GM12878 (cell line): ENCODE measurements around the gene PGAM2. TPM values are rescaled to one million over a fixed set of nuclear protein-coding genes. Genes with fewer than 3 reads are reported as not detected.

ENCODE experiments used
- ATAC-seq: fragments of 200-7000 bp; cut with Tn5 transposase; 3 replicates; pipeline ENCODE4 v1.9.1; 2020; ENCODE audit warnings: mild to moderate bottlenecking, moderate library complexity
- BruUV-seq: library from RNA; stranded (reverse); fragments of 400-500 nt; replicated peaks from 2 replicates; lab custom pipeline; 2021; lab: Mats Ljungman, UMichigan
- CTCF ChIA-PET: fragments of 300-600 bp; sonication (Branson Sonifier 250); formaldehyde crosslinking; extraction: SDS; loops from one replicate; lab custom pipeline; 2021; ENCODE audit warnings: inconsistent platforms; lab: Yijun Ruan, JAX
- POLR2A ChIA-PET: fragments of 350-600 bp; formaldehyde crosslinking; extraction: SDS; loops from one replicate; lab custom pipeline; 2021; ENCODE audit warnings: inconsistent platforms; lab: Charles Lee
- RAD21 ChIA-PET: fragments of 300-600 bp; sonication (Branson Sonifier 250); formaldehyde crosslinking; loops from one replicate; lab custom pipeline; 2023; ENCODE audit warnings: antibody characterized with exemption; ENCODE audit not compliant: unreplicated experiment; lab: Charles Lee
- SMC1A ChIA-PET: fragments of 300-600 bp; sonication (Branson Sonifier 250); formaldehyde crosslinking; loops from one replicate; lab custom pipeline; 2023; ENCODE audit not compliant: unreplicated experiment, uncharacterized antibody; lab: Charles Lee
- DNase-seq: peaks from one replicate; pipeline ENCODE4 v3.0.0-alpha.2; 2011; ENCODE audit warnings: low read depth, low spot score
- FAIRE-seq: peaks from 3 replicates; lab custom pipeline; 2011; peaks lifted over from hg19 to GRCh38; lab: Jason Lieb, UNC
- H2AFZ ChIP-seq: 2 replicates; pipeline ENCODE4 v1.6.0; 2011; ENCODE audit warnings: low read depth, low read length, control low read depth; ENCODE audit not compliant: control insufficient read depth
- H3K27ac ChIP-seq: 2 replicates; pipeline ENCODE4 v1.5.1; 2011; ENCODE audit warnings: control low read depth; ENCODE audit not compliant: control insufficient read depth, insufficient read depth
- H3K27me3 ChIP-seq, 2 experiments: replicated peaks in 1 of 2; 2 replicates each; pipeline versions ENCODE4 v1.6.0 to v1.6.1; 2011; ENCODE audit warnings: low read length in 1 of 2; ENCODE audit not compliant: control insufficient read depth in 2 of 2, insufficient read depth in 2 of 2
- H3K36me3 ChIP-seq, 2 experiments: 2 replicates each; pipeline ENCODE4 v1.5.1; 2011; ENCODE audit warnings: low read length in 1 of 2; ENCODE audit not compliant: control insufficient read depth in 2 of 2, insufficient read depth in 2 of 2
- H3K4me1 ChIP-seq: 2 replicates; pipeline ENCODE4 v1.6.1; 2011; ENCODE audit warnings: mild to moderate bottlenecking, low read length, moderate library complexity, mixed read lengths; ENCODE audit not compliant: control insufficient read depth, insufficient read depth
- H3K4me2 ChIP-seq: 2 replicates; pipeline ENCODE4 v1.6.0; 2011; ENCODE audit warnings: control low read depth; ENCODE audit not compliant: control insufficient read depth, insufficient read depth
- H3K4me3 ChIP-seq: fragments of 200-600 bp; sonication (generic); 2 replicates; pipeline ENCODE4 v1.5.1; 2016
- H3K79me2 ChIP-seq: 2 replicates; pipeline ENCODE4 v1.6.0; 2011; ENCODE audit warnings: low read length; ENCODE audit not compliant: control insufficient read depth, insufficient read depth
- H3K9ac ChIP-seq: 2 replicates; pipeline ENCODE4 v1.8.0; 2011; ENCODE audit warnings: low read length, control low read depth, mixed read lengths; ENCODE audit not compliant: control insufficient read depth, insufficient read depth
- H3K9me3 ChIP-seq: replicated peaks from 3 replicates; pipeline ENCODE4 v1.5.1; 2011; ENCODE audit warnings: mild to moderate bottlenecking, low read length; ENCODE audit not compliant: control insufficient read depth, insufficient read depth
- H4K20me1 ChIP-seq: 2 replicates; pipeline ENCODE4 v1.6.0; 2011; ENCODE audit not compliant: control insufficient read depth, insufficient read depth
- ATF7 ChIP-seq: fragments of 450-650 bp; IDR thresholded peaks from 2 replicates; pipeline ENCODE4 v1.6.1; 2016; ENCODE audit warnings: low read depth, mild to moderate bottlenecking
- CBFB ChIP-seq: IDR thresholded peaks from 2 replicates; pipeline ENCODE4 v1.6.1; 2016; ENCODE audit warnings: antibody characterized with exemption, low read depth
- CHD4 ChIP-seq: fragments of 200-600 bp; sonication (generic); IDR thresholded peaks from 2 replicates; pipeline ENCODE4 v1.6.1; 2016; ENCODE audit warnings: mild to moderate bottlenecking
- CREM ChIP-seq: IDR thresholded peaks from 2 replicates; pipeline ENCODE4 v1.6.1; 2014; ENCODE audit warnings: antibody characterized with exemption, low read depth
- POLR2A ChIP-seq: IDR thresholded peaks from 2 replicates; pipeline ENCODE4 v1.6.1; 2011; ENCODE audit warnings: low read depth, mild to moderate bottlenecking, low read length
- POLR2AphosphoS2 ChIP-seq: IDR thresholded peaks from 2 replicates; pipeline ENCODE4 v1.6.1; 2011; ENCODE audit warnings: low read depth, mild to moderate bottlenecking, low read length, improper control_type of control experiment, moderate library complexity
- SREBF1 ChIP-seq: IDR thresholded peaks from 2 replicates; pipeline ENCODE4 v1.6.1; 2012; ENCODE audit warnings: mild to moderate bottlenecking, low read length
- TCF12 ChIP-seq: IDR thresholded peaks from 2 replicates; pipeline ENCODE4 v1.6.1; 2011; ENCODE audit warnings: low read depth, mild to moderate bottlenecking, low read length
- WGBS: methylation state at CpG from one replicate; pipeline ENCODE4 v1.1.6; 2016; ENCODE audit warnings: low lambda C conversion rate; ENCODE audit not compliant: insufficient replicate concordance, insufficient coverage; ENCODE audit errors: missing lambda C conversion rate; 5-methylcytosine and 5-hydroxymethylcytosine counted together
- in situ Hi-C: fragments of 300-500 bp; cut with MboI; formaldehyde crosslinking; loops from 9 replicates; pipeline ENCODE4 v1.14.3; 2018; ENCODE audit warnings: mixed read lengths
- intact Hi-C: fragments of 100-400 bp; cut with micrococcal nuclease; formaldehyde crosslinking; loops from one replicate; pipeline ENCODE4 v1.14.2; 2022; ENCODE audit not compliant: unreplicated experiment
- polyA plus RNA-seq, 11 experiments: library from polyadenylated mRNA; depleted of rRNA in 4 of 11; unstranded in 6 of 11; stranded (reverse) in 5 of 11; fragments of >200 nt; fragmentation: Nextera tagmentation in 4 of 11; fragmentation: Illumina TruSeq in 1 of 11; extraction: Ambion mirVana in 4 of 11; extraction: Trizol in 1 of 11; gene quantifications; 1 replicate in 1 of 11; 2 replicates in 10 of 11; pipeline versions ENCODE4 v1.2.1 to v1.2.3, GENCODE V29; 2011 to 2016; ENCODE audit warnings: inconsistent platforms in 2 of 11, missing spikeins in 2 of 11, low read depth in 1 of 11
- total RNA-seq, 4 experiments: library from RNA; depleted of rRNA in 3 of 4; stranded (reverse); fragments of >200 nt in 3 of 4; fragmentation: Illumina TruSeq in 1 of 4; extraction: Trizol in 1 of 4; gene quantifications; 2 replicates each; pipeline versions ENCODE4 v1.2.1 to v1.2.3, GENCODE V29; 2013 to 2021
- TF ChIP-seq, protein P1 (sequence below): IDR thresholded peaks from 2 replicates; pipeline ENCODE4 v1.6.1; 2012; ENCODE audit warnings: low read depth, low read length, improper control_type of control experiment

PGAM2 gene
- total and polyA plus RNA-seq, 10 of the 15 experiments (the other 5 are each of a cell fraction or from before 2014, with no cell fraction given) = not detected

- CTCF ChIA-PET = no interaction called here
- peaks cover 3% of the 10 kb centered on the region; the same call in 1 of the 2 replicates for H4K20me1 ChIP-seq
- peaks cover 44 to 54% of the 10 kb centered on the region in 2 experiments for H3K36me3 ChIP-seq
- peak overlapping the region; percentile 37 for H3K27ac ChIP-seq
- no peak overlapping the region for H2AFZ ChIP-seq
- no peaks in the 10 kb centered on the region for H3K27me3 ChIP-seq
- 27% methylated on average over 7 of the region's 7 CpGs for WGBS
- H3K79me2 ChIP-seq = no peaks in the 10 kb centered on the region
- ATAC-seq = no peak
- RAD21 ChIA-PET = no interaction called here
- H3K4me1 ChIP-seq = peaks cover 24% of the 10 kb centered on the region
- SMC1A ChIA-PET = interaction anchor here (1.8 kb wide), 1 partner anchor 14 kb away, joined by 6 read pairs; the partner anchor contains the start of gene DBNL
- FAIRE-seq = no peak
- no TSS peak for BruUV-seq
- no peak overlapping the region for H3K4me3 ChIP-seq
- 0 out of 2 replicates have a peak overlapping the region, but pooled peaks have one; percentile 26 for H3K4me2 ChIP-seq
- peak; percentile 27; the same call in 1 of the 2 replicates for TF ChIP-seq CREM
- no peak for TF ChIP-seq CBFB
- H3K9me3 ChIP-seq = no peaks in the 10 kb centered on the region
- in situ Hi-C loops = no loop called here
- POLR2A ChIA-PET = no interaction called here
- H3K9ac ChIP-seq = no peak overlapping the region
- no peak for DNase-seq
- intact Hi-C loops = no loop called here
These were observed 6.6 kb downstream of the PGAM2 start for GRCh38 chr7:44058759-44059218.

GRCh38 chr7:44057849-44058758 is 7.3 kb downstream of the PGAM2 start:
- Histone ChIP-seq H3K9ac (no peak overlapping the region), H3K79me2 (no peaks in the 10 kb centered on the region), H4K20me1 (peaks cover 3% of the 10 kb centered on the region; the same call in 1 of the 2 replicates), H3K27ac (peak overlapping the region; percentile 37), H3K36me3 (peaks cover 44 to 59% of the 10 kb centered on the region in 2 experiments), H2AFZ (no peak overlapping the region), H3K4me2 (peak overlapping the region; percentile 26; the same call in 1 of the 2 replicates), H3K9me3 (no peaks in the 10 kb centered on the region), H3K4me1 (peaks cover 24% of the 10 kb centered on the region), H3K27me3 (no peaks in the 10 kb centered on the region), H3K4me3 (no peak overlapping the region)
- DNase-seq (no peak), ATAC-seq (peak; percentile 56), FAIRE-seq (no peak)
- SMC1A ChIA-PET = interaction anchor here (1.8 kb wide), 1 partner anchor 14 kb away, joined by 6 read pairs; the partner anchor contains the start of gene DBNL
- in situ Hi-C loops (no loop called here), intact Hi-C loops (no loop called here)
- BruUV-seq = no TSS peak
- CTCF ChIA-PET = no interaction called here
- RAD21 ChIA-PET = no interaction called here
- peak; percentile 65 for TF ChIP-seq POLR2A
- no peak for TF ChIP-seq SREBF1
- no peak for TF ChIP-seq POLR2AphosphoS2
- TF ChIP-seq, protein P1, sequence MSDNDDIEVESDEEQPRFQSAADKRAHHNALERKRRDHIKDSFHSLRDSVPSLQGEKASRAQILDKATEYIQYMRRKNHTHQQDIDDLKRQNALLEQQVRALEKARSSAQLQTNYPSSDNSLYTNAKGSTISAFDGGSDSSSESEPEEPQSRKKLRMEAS = no peak
- no peak for TF ChIP-seq TCF12
- no peak for TF ChIP-seq ATF7
- no peak for TF ChIP-seq CHD4
- WGBS = 71% methylated on average over 30 of the region's 30 CpGs
- POLR2A ChIA-PET = no interaction called here
